Aorta (tissue), 5 donors: ENCODE data around the gene VCPKMT. TPM values are rescaled to one million over a fixed set of nuclear protein-coding genes. Genes with fewer than 3 reads are reported as not detected.
A peak's percentile ranks its signal among the peaks of the same experiment; 100 is the strongest.

Experiments
- ATAC-seq: fragments of 200-7000 bp; cut with Tn5 transposase; one replicate; pipeline ENCODE4 v1.9.1; 2022; ENCODE audit warnings: moderate library complexity; ENCODE audit not compliant: low FRiP score
- DNase-seq, 2 donors: peaks; one replicate each; pipeline ENCODE4 v3.0.0-alpha.2; 2020
- H3K27ac ChIP-seq, 2 donors: one replicate each; pipeline ENCODE4 v1.5.1; 2013; ENCODE audit warnings: low read length in 2 of 2, mild to moderate bottlenecking in 2 of 2, moderate library complexity in 2 of 2, control low read depth in 1 of 2, inconsistent platforms in 1 of 2, low read depth in 1 of 2
- H3K27me3 ChIP-seq, 2 donors: one replicate each; pipeline ENCODE4 v1.6.1; 2013; ENCODE audit warnings: control low read depth in 1 of 2, low read length in 1 of 2, mild to moderate bottlenecking in 1 of 2, moderate library complexity in 1 of 2; ENCODE audit not compliant: insufficient read depth in 2 of 2, control insufficient read depth in 1 of 2
- H3K36me3 ChIP-seq, 2 donors: one replicate each; pipeline ENCODE4 v1.6.1; 2013; ENCODE audit warnings: control low read depth in 1 of 2, low read length in 1 of 2, mild to moderate bottlenecking in 1 of 2; ENCODE audit not compliant: insufficient read depth in 2 of 2, control insufficient read depth in 1 of 2
- H3K4me1 ChIP-seq, 2 donors: one replicate each; pipeline ENCODE4 v1.6.1; 2013; ENCODE audit warnings: low read length in 2 of 2, control low read depth in 1 of 2, mild to moderate bottlenecking in 1 of 2, moderate library complexity in 1 of 2; ENCODE audit not compliant: insufficient read depth in 2 of 2, control insufficient read depth in 1 of 2
- H3K4me3 ChIP-seq, 2 donors: one replicate each; pipeline ENCODE4 v1.5.1; 2013; ENCODE audit warnings: low read length in 2 of 2, control low read depth in 1 of 2, mild to moderate bottlenecking in 1 of 2
- H3K9me3 ChIP-seq: one replicate; pipeline ENCODE4 v1.6.1; 2013; ENCODE audit warnings: mild to moderate bottlenecking, low read length; ENCODE audit not compliant: control insufficient read depth
- WGBS, 2 donors: extraction: QIAGEN DNeasy Blood & Tissue Kit; methylation state at CpG; one replicate each; pipeline ENCODE4 v1.1.7; 2013; 5-methylcytosine and 5-hydroxymethylcytosine counted together
- intact Hi-C, 2 donors: fragments of 100-400 bp; cut with DNase I; formaldehyde crosslinking; loops; one replicate each; pipeline versions ENCODE4 v1.14.2 to v1.15.0; 2022
- polyA plus RNA-seq, 2 donors: library from polyadenylated mRNA; stranded (reverse); fragments of 200-250 nt; gene quantifications; one replicate each; pipeline ENCODE4 v1.2.3, GENCODE V29; 2013
- total RNA-seq, 2 donors: library from RNA; stranded (reverse); fragmentation: NEBNext Ultra II Directional; extraction: Animal tissue kit (Norgen Biotek cat#: 25700); gene quantifications; one replicate each; pipeline ENCODE4 v1.2.1, GENCODE V29; 2021
- donor health status: healthy with polysubstance abuse.
- donor health status: Bipolar disorder and iron deficiency.
- donor health status: DM: no; HTN: no; CAD: no.
- donor health status: DM: no; HTN: no; CAD: no.
- donor health status: DM: yes; HTN: yes; CAD: no.

Gene VCPKMT
- total and polyA plus RNA-seq, 4 donors: 4.5 to 11.6 (median 8.8) TPM

DNA sequence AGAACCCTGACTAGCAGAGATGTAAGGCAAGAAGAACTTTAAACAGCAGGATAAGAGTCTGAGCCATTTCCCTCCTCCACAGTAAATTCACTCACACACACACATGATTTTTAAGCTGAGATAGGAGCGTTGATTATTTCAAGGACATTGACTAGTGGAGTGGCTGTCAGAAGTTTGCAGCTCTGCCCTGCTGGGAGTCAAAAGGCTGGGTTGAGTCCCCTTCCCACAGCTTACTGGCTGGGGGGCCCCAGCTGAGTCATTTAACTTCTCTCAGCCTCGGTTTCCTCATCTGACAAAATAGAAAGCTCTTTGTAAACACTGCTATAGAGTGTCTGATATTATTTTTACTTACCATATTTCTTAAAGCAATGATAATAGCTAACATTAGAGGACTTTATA is 28.3 kb downstream of the VCPKMT start:
- ATAC-seq (no peak), DNase-seq (no peak)
- H3K27me3 ChIP-seq: no peaks in the 10 kb centered on the region
- H3K4me1 ChIP-seq: no peaks in the 10 kb centered on the region
- peaks cover 0 to 2% of the 10 kb centered on the region in 2 donors for H3K36me3 ChIP-seq
- intact Hi-C loops: no loop called here
- no peak overlapping the region for H3K27ac ChIP-seq
- no peaks in the 10 kb centered on the region for H3K9me3 ChIP-seq
- 82 to 90% methylated on average over 2 of the region's 2 CpGs for WGBS, 2 donors
- H3K4me3 ChIP-seq: no peak overlapping the region

- WGBS, 2 donors: 68 to 73% methylated on average over 1 of the region's 1 CpG
- Histone ChIP-seq H3K36me3 (peaks cover 0 to 2% of the 10 kb centered on the region in 2 donors), H3K27me3 (no peaks in the 10 kb centered on the region), H3K9me3 (no peaks in the 10 kb centered on the region), H3K4me1 (no peaks in the 10 kb centered on the region), H3K4me3 (no peak overlapping the region), H3K27ac (no peak overlapping the region)
- intact Hi-C loops: no loop called here
- DNase-seq (no peak), ATAC-seq (no peak)
These were observed 28.8 kb downstream of the VCPKMT start for GRCh38 chr14:50087341-50088116.

DNA sequence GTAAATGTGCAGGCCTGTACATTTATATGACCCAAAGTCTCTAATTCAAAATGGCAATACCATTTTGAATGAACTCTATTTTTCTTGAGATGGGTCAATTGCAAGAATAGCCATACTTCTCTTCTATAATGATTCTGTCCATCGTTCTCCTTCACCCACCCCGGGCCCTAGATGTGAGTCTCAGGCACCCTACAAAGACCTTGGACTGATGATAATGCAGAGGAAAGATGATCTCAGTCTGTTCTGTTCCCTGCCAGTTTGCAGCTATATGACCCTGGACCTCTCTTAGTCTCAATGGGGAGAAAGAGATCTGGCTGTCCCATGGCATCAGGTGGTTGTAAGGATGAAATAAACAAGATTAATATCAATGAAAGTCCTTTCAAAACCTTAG is 30.1 kb downstream of the VCPKMT start:
- no peak for DNase-seq
- intact Hi-C loops: no loop called here
- Histone ChIP-seq H3K27me3 (no peaks in the 10 kb centered on the region), H3K36me3 (peaks cover 0 to 2% of the 10 kb centered on the region in 2 donors), H3K4me3 (no peak overlapping the region), H3K9me3 (no peaks in the 10 kb centered on the region), H3K27ac (no peak overlapping the region), H3K4me1 (no peaks in the 10 kb centered on the region)
- no peak for ATAC-seq
- 86 to 89% methylated on average over 2 of the region's 2 CpGs for WGBS, 2 donors

DNA sequence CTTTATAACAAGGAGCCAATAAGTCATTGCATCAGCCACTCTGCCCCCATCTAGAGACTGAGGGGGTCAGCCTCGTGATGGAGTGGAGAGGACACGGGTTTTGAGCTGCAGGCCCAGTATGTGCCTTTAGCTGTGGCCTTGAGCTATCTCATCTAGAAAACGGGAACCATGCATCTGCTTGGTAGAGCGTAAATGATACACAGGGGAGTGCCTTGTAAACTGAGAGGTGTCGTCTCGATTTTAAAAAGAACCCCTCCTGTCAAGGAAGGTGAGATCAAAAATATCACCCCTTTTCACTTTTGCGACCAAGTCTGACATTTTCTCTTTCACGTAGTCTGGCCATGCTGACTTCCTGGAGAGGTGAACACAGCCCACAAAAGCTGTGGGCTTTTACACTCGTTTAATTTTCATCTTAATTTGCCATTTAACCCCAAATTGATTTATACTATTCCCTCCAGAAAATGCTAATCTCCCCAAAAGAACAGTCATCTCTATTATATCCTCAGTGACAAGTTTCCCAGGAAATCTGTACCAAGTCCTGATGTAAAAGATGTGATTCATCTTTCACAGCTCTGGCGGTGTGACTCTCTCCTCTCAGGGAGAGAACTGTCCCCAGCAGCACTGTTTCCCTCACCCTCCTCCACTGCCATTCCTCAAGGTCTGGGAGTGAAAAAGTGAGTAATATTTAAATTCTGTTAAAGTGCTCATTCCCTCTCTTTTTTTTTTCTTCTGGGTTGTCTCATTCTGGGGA is 30.6 kb downstream of the VCPKMT start:
- H3K4me1 ChIP-seq: no peaks in the 10 kb centered on the region
- H3K4me3 ChIP-seq: no peak overlapping the region
- intact Hi-C loops: no loop called here
- no peaks in the 10 kb centered on the region for H3K9me3 ChIP-seq
- peaks cover 0 to 2% of the 10 kb centered on the region in 2 donors for H3K36me3 ChIP-seq
- DNase-seq (no peak), ATAC-seq (no peak)
- no peak overlapping the region for H3K27ac ChIP-seq
- 86 to 88% methylated on average over 10 of the region's 10 CpGs for WGBS, 2 donors
- H3K27me3 ChIP-seq: no peaks in the 10 kb centered on the region

DNA sequence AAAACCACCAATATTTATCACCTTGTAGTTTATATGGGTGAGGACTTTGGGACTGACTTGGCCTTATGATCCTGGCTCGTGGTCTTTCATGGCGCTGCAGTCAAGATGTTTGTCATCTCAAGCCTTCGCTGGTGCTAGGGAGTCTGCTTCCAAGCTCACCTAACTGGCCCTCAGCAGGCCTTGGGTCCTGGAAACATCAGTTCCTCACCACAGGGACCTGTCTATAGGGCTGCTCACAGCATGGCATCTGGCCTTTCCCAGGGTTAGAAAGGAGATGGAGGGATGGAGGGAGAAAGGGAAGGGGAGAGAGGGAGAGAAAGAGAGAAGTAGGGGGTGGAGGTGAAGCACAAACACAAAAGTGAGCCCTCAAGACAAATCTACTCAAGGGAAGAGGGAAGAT is 31.7 kb downstream of the VCPKMT start:
- intact Hi-C loops: no loop called here
- H3K36me3 ChIP-seq: peaks cover 0 to 2% of the 10 kb centered on the region in 2 donors
- H3K27ac ChIP-seq: no peak overlapping the region
- no peak overlapping the region for H3K4me3 ChIP-seq
- no peak for DNase-seq
- H3K4me1 ChIP-seq: no peaks in the 10 kb centered on the region
- ATAC-seq: no peak
- no peaks in the 10 kb centered on the region for H3K9me3 ChIP-seq
- H3K27me3 ChIP-seq: no peaks in the 10 kb centered on the region
- WGBS, 2 donors: 91 to 92% methylated on average over 3 of the region's 3 CpGs

- ATAC-seq (peak; percentile 19), DNase-seq (no peak)
- intact Hi-C loops: no loop called here
- Histone ChIP-seq H3K27me3 (no peaks in the 10 kb centered on the region), H3K27ac (no peak overlapping the region), H3K36me3 (no peaks in the 10 kb centered on the region), H3K4me1 (no peaks in the 10 kb centered on the region), H3K4me3 (no peak overlapping the region), H3K9me3 (no peaks in the 10 kb centered on the region)
- WGBS, 2 donors: 86 to 88% methylated on average over 17 of the region's 17 CpGs
These were observed 32.7 kb downstream of the VCPKMT start for GRCh38 chr14:50083467-50084337.

DNA sequence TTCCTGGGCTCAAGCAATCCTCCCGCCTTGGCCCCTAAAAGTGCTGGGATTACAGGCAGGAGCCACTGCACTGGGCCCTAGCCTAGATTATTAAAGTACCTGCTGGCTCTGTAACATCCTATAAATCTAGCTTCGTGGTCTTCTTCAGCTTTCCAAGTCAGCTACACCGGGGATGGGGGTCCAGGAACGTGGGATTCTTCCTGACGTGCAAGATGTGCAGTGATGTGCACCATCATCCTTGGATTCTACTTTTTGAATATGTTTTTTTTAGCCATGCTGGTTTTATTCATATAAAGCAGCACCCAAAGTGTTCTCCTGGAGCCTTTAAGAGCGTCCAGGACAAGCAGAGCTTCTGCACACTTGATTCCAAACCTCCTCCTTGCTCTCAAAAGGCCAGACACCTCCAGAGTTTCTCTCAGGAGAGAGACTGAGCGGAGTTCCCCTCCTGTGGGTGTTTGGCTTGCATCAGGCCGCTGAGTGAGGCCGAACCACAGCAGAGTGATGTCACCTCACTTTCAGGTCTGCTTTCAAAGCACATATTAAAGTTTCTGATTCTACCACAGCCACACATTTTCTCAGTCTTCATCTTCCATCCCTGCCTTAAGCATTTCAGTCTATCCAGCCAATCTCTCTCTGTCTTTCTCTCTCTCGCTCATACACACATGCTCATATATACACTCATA is 33.4 kb downstream of the VCPKMT start:
- intact Hi-C loops: no loop called here
- 87% methylated on average over 10 of the region's 10 CpGs for WGBS, 2 donors
- DNase-seq (peak in 1 of 2 donors; percentile 66), ATAC-seq (no peak)
- no peaks in the 10 kb centered on the region for H3K27me3 ChIP-seq
- no peaks in the 10 kb centered on the region for H3K36me3 ChIP-seq
- no peak overlapping the region for H3K4me3 ChIP-seq
- H3K9me3 ChIP-seq: no peaks in the 10 kb centered on the region
- H3K27ac ChIP-seq: no peak overlapping the region
- H3K4me1 ChIP-seq: no peaks in the 10 kb centered on the region

- WGBS, 2 donors: 66 to 80% methylated on average over 8 of the region's 8 CpGs
- ATAC-seq: no peak
- Histone ChIP-seq H3K9me3 (no peaks in the 10 kb centered on the region), H3K27ac (no peak overlapping the region), H3K4me1 (no peaks in the 10 kb centered on the region), H3K27me3 (no peaks in the 10 kb centered on the region), H3K4me3 (no peak overlapping the region), H3K36me3 (no peaks in the 10 kb centered on the region)
- peak in 1 of 2 donors; percentile 47 for DNase-seq
- intact Hi-C loops: no loop called here
These were observed 34.0 kb downstream of the VCPKMT start for GRCh38 chr14:50082308-50082742.
